GM19351 (cell line): ENCODE measurements around the gene OR6K3.
"Not testable (repeated sequence)": the region's sequence is repeated elsewhere in the genome, so short reads cannot be mapped to it uniquely, and the experiment has no call there.

ENCODE experiments used
- ATAC-seq: cut with Tn5 transposase; IDR thresholded peaks from one replicate; pipeline ENCODE4 v1.9.1; 2021; ENCODE audit warnings: mild to moderate bottlenecking, moderate library complexity; ENCODE audit not compliant: unreplicated experiment

OR6K3 gene

GRCh38 chr1:158720620-158721019, at the start of gene OR6K3:
Gene OR6K3 (minus strand): TSS chr1:158720720. CDS start chr1:158718115, 2,605 bp downstream.
- no peak for ATAC-seq

- ATAC-seq, result no peak
Observed at GRCh38 chr1:158754420-158754819, 33.9 kb upstream of the OR6K3 start, which contains the start of gene OR6K6. Gene OR6K6 (plus strand): TSS chr1:158754720. CDS start chr1:158754888, 168 bp downstream.

GRCh38 chr1:158752155-158752712, 31.7 kb upstream of the OR6K3 start:
- no peak for ATAC-seq

- no peak for ATAC-seq
Observed at GRCh38 chr1:158735848-158736247, 15.3 kb upstream of the OR6K3 start.

GRCh38 chr1:158732524-158732923, 12.0 kb upstream of the OR6K3 start:
- no peak for ATAC-seq

GRCh38 chr1:158731707-158732106, 11.2 kb upstream of the OR6K3 start:
- no peak for ATAC-seq

GRCh38 chr1:158730453-158730852, 9.9 kb upstream of the OR6K3 start:
- no peak for ATAC-seq

- ATAC-seq, result no peak
Observed at GRCh38 chr1:158728510-158729225, 8.1 kb upstream of the OR6K3 start.

- no peak for ATAC-seq
Observed at GRCh38 chr1:158724442-158724841, 3.9 kb upstream of the OR6K3 start.

- ATAC-seq, result no peak
Observed at GRCh38 chr1:158719664-158720063, 856 bp downstream of the OR6K3 start.

GRCh38 chr1:158717344-158717743, 3.2 kb downstream of the OR6K3 start:
- ATAC-seq, result no peak

GRCh38 chr1:158716335-158716734, 4.2 kb downstream of the OR6K3 start:
- ATAC-seq, result no peak

- ATAC-seq, result no peak
Observed at GRCh38 chr1:158714754-158715153, 5.8 kb downstream of the OR6K3 start.

GRCh38 chr1:158711098-158711497, 9.4 kb downstream of the OR6K3 start:
- no peak for ATAC-seq

GRCh38 chr1:158706096-158706495, 14.4 kb downstream of the OR6K3 start:
- no peak for ATAC-seq

GRCh38 chr1:158700552-158700951, 20.0 kb downstream of the OR6K3 start, which contains the start of gene OR6K2:
Gene OR6K2 (minus strand): TSS chr1:158700652. CDS start chr1:158700652, 0 bp downstream.
- ATAC-seq, result no peak

- no peak for ATAC-seq
Observed at GRCh38 chr1:158694596-158694995, 25.9 kb downstream of the OR6K3 start.

GRCh38 chr1:158692356-158692755, 28.2 kb downstream of the OR6K3 start:
- no peak for ATAC-seq

- ATAC-seq, result no peak
Observed at GRCh38 chr1:158691907-158692306, 28.6 kb downstream of the OR6K3 start.

GRCh38 chr1:158691149-158691548, 29.4 kb downstream of the OR6K3 start:
- not testable (repeated sequence) for ATAC-seq

GRCh38 chr1:158689875-158690274, 30.6 kb downstream of the OR6K3 start:
- ATAC-seq, result no peak

- no peak for ATAC-seq
Observed at GRCh38 chr1:158689110-158689509, 31.4 kb downstream of the OR6K3 start.
